Mesenchymal stem cell (in vitro differentiated cells and primary cell): ENCODE measurements around the gene GARNL3.
A peak's percentile ranks its signal among the peaks of the same experiment; 100 is the strongest.

Source experiments
- DNase-seq: peaks from one replicate; pipeline ENCODE4 v3.0.0-alpha.2; 2013
- H2AFZ ChIP-seq: one replicate; pipeline ENCODE4 v1.6.1; 2013; ENCODE audit warnings: low read depth, mild to moderate bottlenecking, control low read depth, inconsistent platforms, low read length, moderate library complexity
- H2AK5ac ChIP-seq: 2 replicates; pipeline ENCODE4 v1.6.1; 2013; ENCODE audit warnings: low read length, moderate library complexity, mild to moderate bottlenecking, inconsistent platforms; ENCODE audit not compliant: severe bottlenecking
- H2BK120ac ChIP-seq: one replicate; pipeline ENCODE4 v1.6.1; 2013; ENCODE audit warnings: low read depth, mild to moderate bottlenecking, inconsistent platforms, low read length, moderate library complexity
- H2BK12ac ChIP-seq, 2 experiments: one replicate each; pipeline ENCODE4 v1.6.1; 2013; ENCODE audit warnings: inconsistent platforms in 2 of 2, low read length in 2 of 2, mild to moderate bottlenecking in 2 of 2, moderate library complexity in 2 of 2, control low read depth in 1 of 2
- H2BK15ac ChIP-seq: one replicate; pipeline ENCODE4 v1.6.1; 2013; ENCODE audit warnings: mild to moderate bottlenecking, low read depth, inconsistent platforms; ENCODE audit not compliant: poor library complexity, severe bottlenecking
- H2BK5ac ChIP-seq: 2 replicates; pipeline ENCODE4 v1.6.1; 2013; ENCODE audit warnings: low read depth, mild to moderate bottlenecking, low read length, control low read depth, inconsistent platforms; ENCODE audit not compliant: poor library complexity, severe bottlenecking
- H3K14ac ChIP-seq, 2 experiments: one replicate each; pipeline ENCODE4 v1.6.1; 2013; ENCODE audit warnings: inconsistent platforms in 2 of 2, low read length in 2 of 2, control low read depth in 1 of 2, mild to moderate bottlenecking in 1 of 2, moderate library complexity in 1 of 2
- H3K18ac ChIP-seq, 2 experiments: one replicate each; pipeline ENCODE4 v1.6.1; 2013; ENCODE audit warnings: inconsistent platforms in 2 of 2, low read length in 2 of 2, control low read depth in 1 of 2, low read depth in 1 of 2, mild to moderate bottlenecking in 1 of 2
- H3K23ac ChIP-seq, 2 experiments: one replicate each; pipeline ENCODE4 v1.6.1; 2013; ENCODE audit warnings: inconsistent platforms in 2 of 2, low read length in 2 of 2, mild to moderate bottlenecking in 2 of 2, moderate library complexity in 2 of 2, control low read depth in 1 of 2
- H3K27ac ChIP-seq: 2 replicates; pipeline ENCODE4 v1.5.1; 2013; ENCODE audit warnings: mild to moderate bottlenecking, moderate library complexity, low read length, control low read depth, inconsistent platforms; ENCODE audit not compliant: poor library complexity, severe bottlenecking
- H3K27me3 ChIP-seq, 2 experiments: 2 replicates each; pipeline versions ENCODE4 v1.6.1 to v1.7.0; 2013; ENCODE audit warnings: low read length in 2 of 2, mild to moderate bottlenecking in 2 of 2, moderate library complexity in 2 of 2, control low read depth in 1 of 2, inconsistent platforms in 1 of 2; ENCODE audit not compliant: control insufficient read depth in 1 of 2, insufficient read depth in 1 of 2
- H3K36me3 ChIP-seq, 2 experiments: 2 replicates each; pipeline versions ENCODE4 v1.6.1 to v1.7.0; 2013; ENCODE audit warnings: low read length in 2 of 2, control low read depth in 1 of 2, inconsistent platforms in 1 of 2, low read depth in 1 of 2, mild to moderate bottlenecking in 1 of 2; ENCODE audit not compliant: insufficient read depth in 2 of 2, control insufficient read depth in 1 of 2
- H3K4ac ChIP-seq, 2 experiments: one replicate each; pipeline ENCODE4 v1.6.1; 2013; ENCODE audit warnings: inconsistent platforms in 2 of 2, low read length in 2 of 2, mild to moderate bottlenecking in 2 of 2, moderate library complexity in 2 of 2, control low read depth in 1 of 2, low read depth in 1 of 2
- H3K4me1 ChIP-seq: 2 replicates; pipeline ENCODE4 v1.6.1; 2013; ENCODE audit warnings: low read depth, low read length, control low read depth; ENCODE audit not compliant: control insufficient read depth, insufficient read depth
- H3K4me2 ChIP-seq: 2 replicates; pipeline ENCODE4 v1.6.1; 2013; ENCODE audit warnings: low read length, mild to moderate bottlenecking, inconsistent platforms; ENCODE audit not compliant: poor library complexity, severe bottlenecking
- H3K4me3 ChIP-seq, 2 experiments: 2 replicates each; pipeline versions ENCODE4 v1.5.1 to v1.7.0; 2013; ENCODE audit warnings: low read length in 2 of 2, mild to moderate bottlenecking in 2 of 2, control low read depth in 1 of 2, low read depth in 1 of 2; ENCODE audit not compliant: insufficient read depth in 1 of 2
- H3K79me1 ChIP-seq: replicated peaks from 2 replicates; pipeline ENCODE4 v1.6.1; 2013; ENCODE audit warnings: mild to moderate bottlenecking, control low read depth, low read length, inconsistent platforms; ENCODE audit not compliant: poor library complexity, severe bottlenecking
- H3K9ac ChIP-seq: 2 replicates; pipeline ENCODE4 v1.7.0; 2013; ENCODE audit warnings: mild to moderate bottlenecking, low read length, moderate library complexity
- H3K9me3 ChIP-seq: 2 replicates; pipeline ENCODE4 v1.7.0; 2013; ENCODE audit warnings: mild to moderate bottlenecking, low read length; ENCODE audit not compliant: control insufficient read depth
- H4K8ac ChIP-seq: one replicate; pipeline ENCODE4 v1.6.1; 2013; ENCODE audit warnings: inconsistent platforms, mild to moderate bottlenecking, low read length, moderate library complexity
- H4K91ac ChIP-seq: one replicate; pipeline ENCODE4 v1.6.1; 2013; ENCODE audit warnings: mild to moderate bottlenecking, low read length, inconsistent platforms
- WGBS: methylation state at CpG from one replicate; pipeline ENCODE4 v1.1.7; 2013; ENCODE audit warnings: mixed read lengths; 5-methylcytosine and 5-hydroxymethylcytosine counted together

Gene GARNL3

DNA sequence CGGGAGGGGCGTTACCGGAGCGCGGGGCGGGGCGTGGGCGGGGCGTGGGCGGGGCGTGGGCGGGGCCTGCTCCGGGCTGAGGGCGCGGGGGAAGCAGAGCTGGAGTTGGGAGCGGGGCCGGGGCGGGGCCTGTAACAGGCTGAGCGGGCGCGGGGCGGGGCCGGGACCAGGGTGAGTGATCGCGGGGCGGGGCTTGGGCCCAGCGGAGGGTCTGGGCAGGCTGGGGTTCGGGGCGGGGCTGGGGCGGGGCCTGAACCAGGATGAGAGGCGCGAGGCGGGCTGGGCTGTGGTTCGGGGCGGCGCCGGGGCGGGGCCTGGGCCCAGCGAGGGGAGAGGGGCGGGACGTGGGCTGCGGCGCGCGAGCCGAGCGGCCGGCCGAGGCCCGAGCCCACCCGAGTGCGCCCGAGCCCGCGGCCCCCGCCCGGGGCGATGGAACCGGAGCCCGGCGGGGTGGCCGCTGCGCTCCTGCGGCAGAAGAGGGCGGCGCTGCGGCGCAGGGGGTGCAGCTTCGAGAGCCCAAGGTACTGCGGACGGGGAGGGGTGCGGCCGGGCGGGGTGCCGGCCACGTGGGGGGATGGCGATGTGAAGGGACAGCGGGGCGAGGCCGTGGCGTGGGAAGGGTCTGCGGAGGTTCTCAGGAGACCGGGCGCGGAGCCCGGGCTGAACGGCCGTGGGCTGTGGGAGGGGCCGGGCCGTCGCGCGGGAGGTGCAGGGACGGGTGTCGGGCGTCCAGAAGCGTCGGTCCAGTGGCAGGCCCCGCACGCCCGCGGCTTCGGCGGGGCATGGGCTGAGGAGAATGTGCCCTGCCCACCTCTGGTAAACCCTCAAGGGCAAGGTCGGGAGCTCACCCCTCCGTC lies 39.5 kb upstream of the GARNL3 start:
- Histone ChIP-seq H3K4me3 (peak overlapping the region; percentile 66 to 71), H4K91ac (no peak overlapping the region), H3K9me3 (no peaks in the 10 kb centered on the region), H2BK12ac (no peak overlapping the region), H3K27ac (no peak overlapping the region), H3K4me2 (peak overlapping the region; percentile 92), H3K36me3 (no peaks in the 10 kb centered on the region), H3K14ac (peak overlapping the region in 1 of 2 experiments; percentile 71), H2BK120ac (no peak overlapping the region), H3K79me1 (no peaks in the 10 kb centered on the region), H3K23ac (peak overlapping the region in 1 of 2 experiments; percentile 68), H3K18ac (peak overlapping the region; percentile 50 to 63), H4K8ac (peak overlapping the region; percentile 57), H2BK15ac (peak overlapping the region; percentile 90), H3K27me3 (peaks cover 20 to 69% of the 10 kb centered on the region in 2 experiments), H2AFZ (peak overlapping the region; percentile 88), H3K9ac (no peak overlapping the region), H3K4me1 (peaks cover 18% of the 10 kb centered on the region), H2BK5ac (no peak overlapping the region), H3K4ac (peak overlapping the region in 1 of 2 experiments; percentile 7), H2AK5ac (no peak overlapping the region)
- 2% methylated on average over 56 of the region's 106 CpGs for WGBS
- peak; percentile 87 for DNase-seq

DNA sequence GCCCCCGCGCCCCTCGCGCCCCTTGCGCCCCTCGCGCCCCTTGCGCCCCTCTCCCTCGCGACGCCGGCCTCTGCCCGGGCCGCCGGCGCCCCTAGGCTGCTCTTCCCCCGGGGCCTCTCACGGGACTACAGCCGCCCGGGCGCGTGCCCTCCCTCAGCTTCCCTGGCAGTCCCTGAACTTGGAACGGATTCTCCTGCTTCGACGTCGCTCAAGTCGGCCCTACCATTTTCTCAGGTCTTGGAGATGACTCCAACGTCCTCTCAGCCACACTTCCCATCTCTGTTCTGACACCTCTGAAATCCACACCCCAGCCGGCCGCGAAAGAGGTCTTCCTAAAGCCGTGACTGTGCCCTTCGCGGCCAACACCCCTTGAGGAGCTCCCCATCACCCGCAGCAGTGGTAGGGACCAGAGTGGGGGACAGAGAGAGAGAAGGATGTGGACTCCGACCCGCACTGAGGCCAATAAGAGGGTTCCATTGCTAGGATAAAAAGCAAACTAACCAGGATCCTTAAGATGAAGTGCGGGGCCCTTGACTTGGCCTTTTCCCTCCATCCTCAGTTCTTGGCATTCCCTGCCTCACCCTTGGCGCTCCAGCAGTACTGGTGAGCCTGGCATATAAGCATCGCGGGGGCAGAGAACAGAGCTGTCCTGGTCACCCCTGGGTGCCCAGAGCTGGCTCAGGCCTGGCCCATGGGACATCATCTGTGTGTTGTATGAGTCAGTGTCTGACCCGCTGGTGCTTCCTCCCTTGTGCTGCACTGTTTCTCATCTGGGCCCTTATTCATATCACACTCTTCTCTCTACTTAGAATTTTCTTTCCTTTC lies 38.6 kb upstream of the GARNL3 start:
- no peak overlapping the region for H3K9ac ChIP-seq
- peak overlapping the region in 1 of 2 experiments; percentile 71 for H3K4me3 ChIP-seq

DNA sequence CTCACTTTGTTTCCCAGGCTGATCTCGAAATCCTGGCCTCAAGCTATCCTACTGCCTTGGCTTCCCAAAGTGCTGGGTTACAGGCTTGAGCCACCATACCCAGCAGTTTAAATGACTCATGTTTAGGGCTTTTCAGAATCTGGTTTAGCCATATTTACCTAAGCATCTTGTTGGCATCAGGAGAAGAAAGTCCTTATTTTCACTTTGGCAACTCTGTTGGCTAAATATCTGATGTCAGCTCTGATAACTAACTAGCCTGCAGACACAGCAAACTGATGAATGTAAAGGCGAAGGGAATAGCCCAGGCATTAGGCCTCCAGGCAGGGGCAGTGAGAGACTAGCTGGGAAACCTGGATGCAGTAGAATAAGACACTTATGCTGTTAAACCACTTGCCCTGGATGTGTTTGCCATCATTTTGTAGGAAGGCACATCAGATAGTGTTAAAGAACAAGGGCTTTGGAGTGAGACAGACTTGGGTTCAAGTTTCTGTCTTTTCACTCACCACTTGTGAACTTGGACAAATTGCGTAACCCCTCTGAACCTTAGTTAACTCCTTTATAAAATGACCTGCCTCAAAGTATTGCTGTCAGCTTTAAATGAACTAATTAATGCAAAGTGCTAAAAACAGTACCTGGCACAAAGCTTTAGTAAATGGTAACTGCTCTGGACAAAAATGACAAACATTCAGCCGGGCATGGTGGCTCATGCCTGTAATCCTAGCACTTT lies 34.7 kb upstream of the GARNL3 start:
- Histone ChIP-seq H2BK15ac (no peak overlapping the region), H3K4me3 (no peak overlapping the region), H3K4me1 (peaks cover 9% of the 10 kb centered on the region), H3K18ac (no peak overlapping the region), H2BK120ac (no peak overlapping the region), H3K4ac (no peak overlapping the region), H4K8ac (no peak overlapping the region), H3K9ac (no peak overlapping the region), H3K14ac (no peak overlapping the region), H2BK12ac (no peak overlapping the region), H3K27me3 (peaks cover 0 to 26% of the 10 kb centered on the region in 2 experiments), H3K79me1 (no peaks in the 10 kb centered on the region), H3K9me3 (no peaks in the 10 kb centered on the region), H4K91ac (no peak overlapping the region), H3K36me3 (no peaks in the 10 kb centered on the region), H3K4me2 (no peak overlapping the region), H2AFZ (no peak overlapping the region), H3K23ac (no peak overlapping the region), H2BK5ac (no peak overlapping the region), H2AK5ac (no peak overlapping the region), H3K27ac (no peak overlapping the region)
- WGBS = 89% methylated on average over 4 of the region's 4 CpGs
- DNase-seq = no peak

More for the DNA sequence above, 38.6 kb upstream of the GARNL3 start:
- no peak overlapping the region for H2BK5ac ChIP-seq
- H4K8ac ChIP-seq = no peak overlapping the region
- no peak overlapping the region for H4K91ac ChIP-seq
- H3K4me2 ChIP-seq = peak overlapping the region; percentile 92
- H3K14ac ChIP-seq = no peak overlapping the region
- H2BK120ac ChIP-seq = no peak overlapping the region
- H3K4ac ChIP-seq = no peak overlapping the region
- peak overlapping the region in 1 of 2 experiments; percentile 68 for H3K23ac ChIP-seq
- H3K27ac ChIP-seq = no peak overlapping the region
- peaks cover 18% of the 10 kb centered on the region for H3K4me1 ChIP-seq
- H2BK15ac ChIP-seq = no peak overlapping the region
- no peak overlapping the region for H3K18ac ChIP-seq
- H3K79me1 ChIP-seq = no peaks in the 10 kb centered on the region
- H3K9me3 ChIP-seq = no peaks in the 10 kb centered on the region
- H2AK5ac ChIP-seq = no peak overlapping the region
- no peak overlapping the region for H2BK12ac ChIP-seq
- no peaks in the 10 kb centered on the region for H3K36me3 ChIP-seq
- WGBS = 39% methylated on average over 37 of the region's 42 CpGs
- DNase-seq = no peak
- peak overlapping the region; percentile 88 for H2AFZ ChIP-seq
- H3K27me3 ChIP-seq = peaks cover 19 to 62% of the 10 kb centered on the region in 2 experiments
